HepG2 (cell line): Measurements from ENCODE around the gene PTGDR2. TPM values are rescaled to one million over a fixed set of nuclear protein-coding genes. Genes with fewer than 3 reads are reported as not detected.

Source experiments
- ARID5B ChIP-seq: IDR thresholded peaks from 2 replicates; pipeline ENCODE4 v1.4.0; 2020; ENCODE audit warnings: mild to moderate bottlenecking, missing genetic modification reagents
- CEBPZ ChIP-seq: IDR thresholded peaks from 2 replicates; pipeline ENCODE4 v1.6.1; 2012; ENCODE audit warnings: low read length, improper control_type of control experiment
- FOXO1 ChIP-seq: sonication (generic); formaldehyde crosslinking; IDR thresholded peaks from 2 replicates; pipeline ENCODE4 v1.4.0; 2020; ENCODE audit warnings: missing genetic modification reagents
- GFI1 ChIP-seq: sonication (generic); formaldehyde crosslinking; IDR thresholded peaks from 2 replicates; pipeline ENCODE4 v1.5.0; 2020; ENCODE audit warnings: missing genetic modification reagents, mild to moderate bottlenecking, borderline replicate concordance
- NONO ChIP-seq, 2 experiments: fragments of 450-650 bp in 1 of 2; sonication (generic) in 1 of 2; formaldehyde crosslinking in 1 of 2; IDR thresholded peaks in 1 of 2; conservative IDR thresholded peaks in 1 of 2; 2 replicates each; pipeline versions ENCODE4 v1.6.1 to v1.8.0; 2017 to 2022; ENCODE audit warnings: mild to moderate bottlenecking in 1 of 2, missing genetic modification reagents in 1 of 2, moderate library complexity in 1 of 2
- NR2F2 ChIP-seq: IDR thresholded peaks from 2 replicates; pipeline ENCODE4 v1.6.1; 2012; ENCODE audit warnings: low read depth, inconsistent platforms, borderline replicate concordance
- ONECUT2 ChIP-seq: sonication (generic); formaldehyde crosslinking; IDR thresholded peaks from 2 replicates; pipeline ENCODE4 v1.4.0; 2020; ENCODE audit warnings: missing genetic modification reagents
- RFXAP ChIP-seq: sonication (generic); formaldehyde crosslinking; IDR thresholded peaks from 2 replicates; pipeline ENCODE4 v1.4.0; 2020; ENCODE audit warnings: missing genetic modification reagents, borderline replicate concordance
- SALL2 ChIP-seq: sonication (generic); formaldehyde crosslinking; IDR thresholded peaks from 2 replicates; pipeline ENCODE4 v1.8.1; 2023; ENCODE audit warnings: mild to moderate bottlenecking, missing genetic modification reagents, inconsistent platforms
- SMAD1 ChIP-seq: sonication (generic); formaldehyde crosslinking; IDR thresholded peaks from 2 replicates; pipeline ENCODE4 v1.4.0; 2020; ENCODE audit warnings: missing genetic modification reagents, low read depth, mild to moderate bottlenecking, borderline replicate concordance
- SRF ChIP-seq: IDR thresholded peaks from 2 replicates; pipeline ENCODE4 v1.6.1; 2011; ENCODE audit warnings: mild to moderate bottlenecking, low read depth, low read length, moderate library complexity
- ZFX ChIP-seq: sonication (generic); formaldehyde crosslinking; IDR thresholded peaks from 2 replicates; pipeline ENCODE4 v1.4.0; 2020; ENCODE audit warnings: mild to moderate bottlenecking, low read depth, missing genetic modification reagents, moderate library complexity
- ZNF317 ChIP-seq: sonication (generic); formaldehyde crosslinking; IDR thresholded peaks from 2 replicates; pipeline ENCODE4 v1.5.0; 2020; ENCODE audit warnings: mild to moderate bottlenecking, missing genetic modification reagents
- ZNF431 ChIP-seq: sonication (generic); formaldehyde crosslinking; IDR thresholded peaks from 2 replicates; pipeline ENCODE4 v1.9.0; 2022; ENCODE audit warnings: missing genetic modification reagents, low read depth, mild to moderate bottlenecking, borderline replicate concordance
- ZNF558 ChIP-seq: sonication (generic); formaldehyde crosslinking; IDR thresholded peaks from 2 replicates; pipeline ENCODE4 v1.9.0; 2022; ENCODE audit warnings: mild to moderate bottlenecking, missing genetic modification reagents, borderline replicate concordance
- ZNF687 ChIP-seq: sonication (generic); formaldehyde crosslinking; IDR thresholded peaks from 2 replicates; pipeline ENCODE4 v1.5.1; 2020; ENCODE audit warnings: mild to moderate bottlenecking, missing genetic modification reagents, moderate library complexity
- polyA plus RNA-seq, 8 experiments: library from polyadenylated mRNA; depleted of rRNA in 3 of 8; stranded (reverse) in 7 of 8; unstranded in 1 of 8; fragments of >200 nt; fragmentation: Illumina TruSeq in 4 of 8; extraction: Trizol in 4 of 8; gene quantifications; 2 replicates each; pipeline versions ENCODE4 v1.2.1 to v1.2.3, GENCODE V29; 2011 to 2016; ENCODE audit warnings: low read depth in 4 of 8, missing spikeins in 1 of 8, mixed read lengths in 1 of 8; ENCODE audit not compliant: insufficient read depth in 1 of 8
- total RNA-seq, 5 experiments: library from RNA; depleted of rRNA; stranded (reverse); fragments of >200 nt; fragmentation: Illumina TruSeq; extraction: Trizol; gene quantifications; 2 replicates each; pipeline ENCODE4 v1.2.3, GENCODE V29; 2016; ENCODE audit warnings: low read depth in 1 of 5

PTGDR2 gene
- total and polyA plus RNA-seq, 2 of the 13 experiments (the other 11 are each of a cell fraction or from before 2014, with no cell fraction given), result 1.9 to 2.5 TPM

GRCh38 chr11:60855726-60856633, at the start of gene PTGDR2 (continued):
- TF ChIP-seq SMAD1, result 0 out of 2 replicates have a peak, but pooled peaks have one; percentile 29
- peak; percentile 46; the same call in 1 of the 2 replicates for TF ChIP-seq GFI1 (CRISPR knock-in tag)
- peak; percentile 61 for TF ChIP-seq ARID5B (CRISPR knock-in tag)
- no peak for TF ChIP-seq ZNF431
- peak; percentile 41 for TF ChIP-seq ZNF687
- no peak for TF ChIP-seq CEBPZ
- 0 out of 2 replicates have a peak, but pooled peaks have one; percentile 31 for TF ChIP-seq NR2F2
- peak; percentile 94 for TF ChIP-seq ONECUT2 (CRISPR knock-in tag)
- no peak for TF ChIP-seq ZNF558
- TF ChIP-seq RFXAP (CRISPR knock-in tag), result peak; percentile 55; the same call in 1 of the 2 replicates
- TF ChIP-seq ZFX (CRISPR knock-in tag), result peak; percentile 60
- TF ChIP-seq NONO (IDR thresholded peaks at IDR 0.05), result no peak
- peak; percentile 83 for TF ChIP-seq NONO (CRISPR knock-in tag; conservative IDR thresholded peaks at IDR 0.05)
- no peak for TF ChIP-seq SRF
- 0 out of 2 replicates have a peak, but pooled peaks have one; percentile 53 for TF ChIP-seq SALL2 (CRISPR knock-in tag)
- TF ChIP-seq FOXO1 (CRISPR knock-in tag), result peak; percentile 40; the same call in 1 of the 2 replicates
- TF ChIP-seq ZNF317 (CRISPR knock-in tag), result peak; percentile 84
